ENCODE results near the gene ANXA2R.

- no peak for TF ChIP-seq ZNF839 (CRISPR knock-in tag; IDR thresholded peaks at IDR 0.05; ENCODE audit: borderline replicate concordance)
- no peak for TF ChIP-seq ZFP41 (CRISPR knock-in tag; IDR thresholded peaks at IDR 0.05; ENCODE audit: borderline replicate concordance)
- TF ChIP-seq CTCF (CRISPR knock-in tag; IDR thresholded peaks at IDR 0.05), result no peak
- no peak for TF ChIP-seq IRF2 (CRISPR knock-in tag; IDR thresholded peaks at IDR 0.05)
- no peak for TF ChIP-seq POLR2A (IDR thresholded peaks at IDR 0.05; ENCODE audit: insufficient read depth in 1 of 2, low read depth in 2 of 2, low read length in 2 of 2)
- no peak for TF ChIP-seq SP1 (IDR thresholded peaks at IDR 0.05)
- no peak for TF ChIP-seq SP1 (CRISPR knock-in tag; IDR thresholded peaks at IDR 0.05)
- TF ChIP-seq FOXJ3 (CRISPR knock-in tag; IDR thresholded peaks at IDR 0.05; ENCODE audit: borderline replicate concordance), result no peak
- TF ChIP-seq HDAC2 (CRISPR knock-in tag; IDR thresholded peaks at IDR 0.05), result no peak
Measured at GRCh38 chr5:43068037-43068436, 27.9 kb upstream of the ANXA2R start.
